HG03439 (cell line): ENCODE measurements around the gene CEP170.
A peak's percentile ranks its signal among the peaks of the same experiment; 100 is the strongest.

Source experiments
- ATAC-seq: cut with Tn5 transposase; IDR thresholded peaks from one replicate; pipeline ENCODE4 v1.9.1; 2021; ENCODE audit warnings: mild to moderate bottlenecking, moderate library complexity; ENCODE audit not compliant: unreplicated experiment

CEP170 gene

DNA sequence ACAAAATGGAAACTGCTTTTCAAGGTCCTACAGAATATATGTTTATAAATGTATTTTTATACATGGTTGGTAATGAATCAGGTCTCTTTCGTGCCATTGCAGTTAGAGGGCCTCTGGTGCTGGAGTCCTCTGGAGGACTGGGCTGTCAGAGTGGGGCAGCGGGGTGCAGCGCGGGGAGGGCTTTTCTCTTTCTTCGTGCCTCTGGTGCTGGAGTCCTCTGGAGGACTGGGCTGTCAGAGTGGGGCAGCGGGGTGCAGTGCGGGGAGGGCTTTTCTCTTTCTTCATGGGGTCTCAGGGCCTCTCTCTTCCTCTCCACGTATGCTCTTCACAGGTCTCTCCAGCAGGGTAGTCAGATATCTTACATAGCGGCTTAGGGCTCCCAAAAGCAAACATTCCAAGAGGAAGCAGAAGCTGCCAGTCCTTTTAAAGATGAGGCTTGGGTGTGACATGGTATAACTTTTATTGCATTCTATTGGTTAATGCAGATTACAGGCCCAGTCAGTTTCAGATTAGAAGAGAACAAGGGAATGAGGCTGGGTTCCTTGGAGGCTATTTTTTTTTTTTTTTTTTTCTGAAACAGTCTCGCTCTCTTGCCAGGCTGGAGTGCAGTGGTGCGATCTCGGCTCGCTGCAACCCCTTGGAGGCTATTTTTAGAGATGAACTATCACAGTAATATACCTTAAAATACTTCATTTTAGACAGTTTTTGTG lies 13.8 kb upstream of the CEP170 start:
- no peak for ATAC-seq

GRCh38 chr1:243267914-243268653 lies 13.0 kb upstream of the CEP170 start:
- no peak for ATAC-seq

DNA sequence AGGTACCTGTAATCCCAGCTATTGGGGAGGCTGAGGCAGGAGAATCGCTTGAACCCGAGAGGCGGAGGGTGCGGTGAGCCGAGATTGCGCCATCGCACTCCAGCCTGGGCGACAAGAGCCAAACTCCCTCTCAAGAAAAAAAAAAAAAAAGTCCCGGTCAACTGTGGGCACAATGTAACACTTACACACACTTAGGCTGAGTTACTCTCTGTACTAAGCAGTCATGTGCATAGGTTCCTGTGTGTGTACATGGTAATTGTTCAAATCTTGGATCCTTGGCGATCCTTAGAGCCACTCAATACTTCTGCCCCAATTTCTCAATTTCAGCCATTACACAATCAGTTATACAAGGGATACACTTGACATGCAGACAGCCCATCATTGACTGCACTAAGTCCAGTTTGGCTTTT lies 12.4 kb upstream of the CEP170 start:
- ATAC-seq, result no peak

DNA sequence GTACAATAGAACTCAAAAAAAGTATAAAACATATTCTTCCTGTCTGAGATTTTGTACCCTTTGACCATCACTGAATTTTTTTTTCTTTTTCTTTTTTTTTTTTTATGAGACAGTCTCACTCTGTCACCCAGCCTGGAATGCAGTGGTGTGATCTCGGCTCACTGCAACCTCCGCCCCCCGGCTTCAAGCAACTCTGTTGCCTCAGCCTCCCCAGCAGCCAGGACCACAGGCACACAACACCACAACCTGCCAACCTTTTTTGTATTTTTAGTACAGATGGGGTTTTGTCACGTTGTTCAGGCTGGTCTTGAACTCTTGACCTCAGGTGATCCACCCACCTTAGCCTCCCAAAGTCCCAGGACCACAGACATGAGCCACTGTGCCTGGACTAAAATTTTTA lies 11.2 kb upstream of the CEP170 start:
- ATAC-seq, result no peak

DNA sequence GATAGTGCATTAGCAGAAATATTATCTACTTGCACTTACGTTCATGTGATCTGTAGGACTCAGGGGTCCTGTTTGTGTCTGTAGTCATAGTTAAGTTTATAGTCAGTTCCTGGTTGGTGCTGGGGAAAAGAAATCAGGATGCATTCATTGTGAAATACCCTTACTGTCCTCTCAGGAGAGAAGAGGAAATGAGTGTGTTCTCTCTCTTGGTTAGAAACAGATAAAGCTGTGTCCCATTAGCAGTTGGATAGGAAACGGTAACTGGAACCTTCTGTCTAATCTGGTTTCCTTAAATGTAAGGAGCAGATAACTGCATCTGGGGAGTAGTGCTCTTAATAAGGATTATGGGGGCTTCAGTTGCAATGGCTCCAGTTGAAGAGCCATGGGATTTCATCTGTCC lies 9.6 kb upstream of the CEP170 start:
- ATAC-seq, result no peak

- no peak for ATAC-seq
Observed at GRCh38 chr1:243261390-243261789, 6.3 kb upstream of the CEP170 start.

DNA sequence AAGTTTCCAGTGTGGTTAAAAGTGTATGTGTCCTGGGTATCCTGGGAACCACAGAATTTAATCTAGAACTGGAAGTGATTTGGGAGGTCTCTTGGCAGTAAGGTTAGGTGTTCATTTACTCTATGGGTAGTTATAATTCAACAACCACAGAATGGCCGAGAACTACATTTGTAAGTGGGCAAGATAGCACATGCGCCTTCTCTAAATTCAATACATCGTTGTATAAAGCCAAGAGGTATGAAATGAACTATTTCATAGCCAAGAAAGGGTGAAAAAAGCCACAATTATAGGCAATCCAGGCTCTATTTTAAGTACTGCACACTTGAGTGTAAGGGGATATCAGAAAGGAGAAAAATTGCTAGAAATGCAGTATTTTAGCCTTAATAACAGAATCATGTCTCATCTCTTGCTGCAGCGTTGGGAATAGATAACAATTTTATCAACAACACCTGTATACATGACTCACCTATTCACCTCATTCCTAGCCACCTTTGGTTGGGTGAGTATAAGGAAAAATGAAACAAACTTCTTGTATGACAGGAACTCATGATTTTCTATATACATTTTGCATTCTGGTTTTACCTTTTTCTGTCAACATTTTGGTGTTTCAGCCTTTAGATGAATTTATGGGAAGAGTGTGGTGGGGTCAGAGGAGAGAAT lies 5.3 kb upstream of the CEP170 start:
- no peak for ATAC-seq

- no peak for ATAC-seq
Observed at GRCh38 chr1:243258731-243259130, 3.6 kb upstream of the CEP170 start.

DNA sequence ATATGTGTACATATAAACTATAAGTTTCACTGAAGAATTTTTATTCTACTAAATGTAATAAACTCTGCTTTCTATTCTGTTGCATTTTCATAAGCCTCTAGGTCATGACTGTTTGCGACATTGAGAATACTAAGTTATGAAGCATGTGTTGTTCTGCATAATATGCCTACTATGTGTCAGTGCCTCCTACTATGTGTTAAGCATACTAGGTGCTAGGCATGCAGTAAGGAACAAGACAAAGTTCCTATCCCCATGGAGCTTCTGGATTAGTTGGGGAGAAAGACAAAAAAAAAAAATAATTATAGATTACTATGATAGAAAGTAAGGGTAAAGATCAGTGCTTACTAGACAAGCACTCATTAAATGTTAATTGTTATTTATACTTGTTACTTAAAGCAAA lies 2.1 kb upstream of the CEP170 start:
- no peak for ATAC-seq

DNA sequence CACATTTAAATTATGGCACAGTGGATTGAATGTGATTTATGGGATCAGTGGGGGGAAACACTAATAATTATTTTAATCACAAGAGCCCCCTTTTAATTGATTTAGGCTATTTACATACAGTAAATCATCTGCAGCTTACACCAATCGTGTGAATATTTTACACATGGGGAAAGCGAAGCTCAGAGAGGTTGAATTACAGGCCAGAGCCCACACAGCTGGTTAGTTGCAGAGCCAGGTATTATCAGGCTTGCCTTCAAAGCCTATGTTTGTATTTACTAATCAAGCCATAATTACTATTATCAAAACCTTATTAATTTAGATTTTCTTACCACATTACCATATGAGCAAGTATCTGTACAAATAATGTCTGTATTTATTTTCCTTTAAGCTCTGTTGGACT lies 1.5 kb upstream of the CEP170 start:
- ATAC-seq, result no peak

GRCh38 chr1:243255791-243256512 lies 871 bp upstream of the CEP170 start, which contains the start of gene SDCCAG8:
Gene SDCCAG8 (plus strand): TSS chr1:243256041. CDS start chr1:243256174, 133 bp downstream.
- ATAC-seq, result peak; percentile 73

- ATAC-seq, result peak; percentile 5
Observed at GRCh38 chr1:243254233-243254926, 701 bp downstream of the CEP170 start.

GRCh38 chr1:243253926-243254232 lies 1.2 kb downstream of the CEP170 start:
- no peak for ATAC-seq

DNA sequence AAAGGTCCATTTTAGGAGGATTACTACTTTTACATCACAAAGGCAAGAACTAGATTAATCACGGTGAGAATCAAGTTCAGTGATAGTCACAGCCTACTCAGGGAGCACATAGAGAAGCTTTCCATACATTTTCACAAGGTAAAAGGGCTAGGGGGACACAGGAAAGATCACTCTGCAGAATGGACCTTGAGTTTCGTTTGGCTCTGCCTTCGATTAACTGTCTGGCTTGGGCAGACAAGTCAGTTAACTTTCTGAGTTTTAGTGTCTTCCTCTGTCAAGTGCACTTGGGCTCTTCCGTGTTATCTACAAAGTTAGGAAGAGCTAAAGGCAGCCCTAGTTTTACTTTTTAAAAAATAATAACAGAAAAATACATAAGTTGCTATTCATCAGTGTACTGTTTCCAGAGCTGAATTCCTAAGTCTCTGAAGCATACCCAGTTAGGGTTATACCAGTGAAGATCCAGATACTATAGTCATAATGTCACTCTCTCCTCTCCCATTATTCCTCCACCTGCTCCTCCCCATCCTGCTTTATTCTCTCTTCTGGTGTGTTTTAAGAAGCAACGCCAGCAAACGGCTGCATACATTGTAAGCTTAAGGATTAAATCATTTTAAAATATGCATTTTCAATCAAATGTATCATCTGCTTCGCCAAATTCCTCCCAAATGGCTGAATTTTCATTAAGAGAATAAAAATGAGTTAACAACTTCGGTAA lies 1.7 kb downstream of the CEP170 start:
- ATAC-seq, result no peak

- ATAC-seq, result no peak
Observed at GRCh38 chr1:243251539-243251938, 3.5 kb downstream of the CEP170 start.

DNA sequence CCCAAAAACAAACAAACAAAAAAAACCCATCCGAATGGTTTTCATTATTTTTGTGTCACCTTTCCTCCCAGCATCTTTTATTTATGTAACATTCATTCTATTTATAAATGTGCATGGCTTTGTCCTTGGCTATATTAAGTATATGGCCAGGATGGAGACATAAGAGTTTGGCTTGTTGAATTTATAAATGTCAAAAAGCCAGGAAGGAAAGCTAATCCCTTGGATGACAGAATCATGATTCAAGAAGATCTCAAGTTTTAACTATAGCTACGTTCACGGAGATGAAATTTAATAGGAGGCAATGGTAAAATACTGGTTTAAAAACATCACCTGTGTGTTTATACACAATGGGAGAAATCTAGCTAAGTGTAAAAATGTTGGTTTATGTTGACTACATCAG lies 5.0 kb downstream of the CEP170 start:
- ATAC-seq, result no peak

GRCh38 chr1:243249214-243249613 lies 5.9 kb downstream of the CEP170 start:
- no peak for ATAC-seq

DNA sequence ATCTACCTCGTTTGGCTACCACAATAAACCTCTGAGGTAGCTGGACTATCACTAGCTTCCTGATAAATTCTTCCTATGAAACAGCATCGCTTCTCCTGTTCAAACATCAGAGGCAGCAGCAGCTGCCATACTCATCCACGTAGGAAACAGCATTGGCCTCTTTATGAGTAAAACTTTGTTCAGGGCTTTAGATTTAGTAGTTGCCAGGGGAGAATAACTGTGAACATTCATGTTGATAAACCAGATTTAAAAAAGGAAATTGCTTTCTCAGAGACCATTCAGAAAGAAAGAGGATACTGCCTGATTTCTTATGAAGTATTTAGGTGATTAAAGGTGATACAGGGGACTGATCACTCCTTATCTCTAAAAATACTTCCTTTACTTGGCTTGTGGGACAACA lies 7.2 kb downstream of the CEP170 start:
- no peak for ATAC-seq

DNA sequence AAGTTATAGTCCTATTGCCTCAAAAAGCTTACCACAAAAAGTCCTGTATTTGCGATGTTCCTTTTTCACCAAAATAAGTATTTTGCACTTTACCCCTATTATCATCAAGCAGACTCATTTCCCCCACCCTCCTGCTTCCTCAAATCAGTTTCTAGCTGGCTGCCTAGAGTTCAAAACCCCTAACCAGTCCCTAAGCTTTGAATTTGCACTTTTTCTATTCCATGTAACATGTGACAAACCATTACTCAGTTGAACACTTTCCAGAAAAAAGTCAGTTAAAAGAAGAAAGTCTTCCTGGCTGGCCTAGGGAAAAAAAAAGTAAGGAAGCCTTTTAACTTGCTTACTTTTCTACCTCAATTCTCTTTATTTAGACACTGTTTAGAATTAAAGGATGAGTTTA lies 8.2 kb downstream of the CEP170 start:
- ATAC-seq, result no peak

DNA sequence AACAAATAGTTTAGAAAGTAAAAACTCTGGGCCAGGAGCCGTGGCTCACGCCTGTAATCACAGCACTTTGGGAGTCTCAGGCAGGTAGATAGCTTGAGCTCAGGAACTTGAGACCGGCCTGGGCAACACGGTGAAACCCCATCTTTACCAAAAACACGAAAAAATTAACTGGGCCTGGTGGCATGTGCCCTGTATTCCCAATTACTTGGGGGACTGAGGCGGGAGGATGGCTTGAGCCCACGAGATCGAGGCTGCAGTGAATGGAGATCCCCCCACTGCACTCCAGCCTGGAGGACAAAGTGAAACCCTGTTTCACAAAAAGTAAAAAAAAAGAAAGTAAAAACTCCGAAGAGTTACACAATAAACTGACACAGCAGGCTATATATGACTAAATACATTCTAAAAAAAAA lies 10.6 kb downstream of the CEP170 start:
- ATAC-seq, result no peak
